ENCODE results near the gene RAB3C.

The RAB3C gene

DNA sequence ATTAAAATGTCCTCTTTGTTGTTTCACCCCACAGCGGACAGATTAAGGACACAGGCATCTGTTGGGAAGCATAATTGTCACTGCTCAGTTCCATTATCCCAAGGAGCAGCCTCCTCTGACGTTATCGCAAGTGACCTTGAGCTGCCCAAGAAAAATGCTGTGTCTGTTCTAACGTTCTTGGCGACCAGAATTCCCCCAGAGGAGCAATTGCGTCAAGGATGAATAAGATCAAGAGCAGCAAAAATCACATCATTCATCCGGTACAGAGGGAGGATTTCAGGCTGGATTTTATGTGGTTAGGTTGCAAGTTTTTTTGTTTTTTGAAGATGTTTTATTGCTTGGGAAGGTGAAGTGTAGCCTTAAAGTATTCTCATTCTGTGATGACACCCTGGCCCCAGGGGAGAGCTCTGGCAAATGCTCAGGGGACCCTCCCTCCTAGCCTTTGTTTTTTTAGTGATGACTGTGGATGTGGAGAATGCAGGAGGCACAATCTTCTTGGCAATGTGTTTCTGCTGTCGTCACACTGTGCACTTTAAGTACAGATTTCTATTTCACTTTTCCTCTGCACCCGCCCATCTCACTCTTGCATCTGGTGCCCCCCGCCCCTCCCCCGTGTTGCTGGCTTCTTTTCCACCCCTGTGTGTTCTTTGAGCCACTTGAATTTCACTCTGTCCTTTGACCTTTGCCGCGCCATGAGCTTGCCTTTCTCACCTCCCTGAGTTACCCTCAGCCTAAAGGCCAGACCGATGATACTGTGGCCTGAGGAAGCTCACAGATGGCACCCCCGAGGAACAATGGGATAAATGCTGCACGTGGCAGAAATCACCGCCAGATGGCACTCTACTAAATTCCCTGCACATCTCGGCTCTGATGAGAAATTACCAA lies 308.5 kb downstream of the RAB3C start:
- DNase-seq: peak; percentile 53

DNA sequence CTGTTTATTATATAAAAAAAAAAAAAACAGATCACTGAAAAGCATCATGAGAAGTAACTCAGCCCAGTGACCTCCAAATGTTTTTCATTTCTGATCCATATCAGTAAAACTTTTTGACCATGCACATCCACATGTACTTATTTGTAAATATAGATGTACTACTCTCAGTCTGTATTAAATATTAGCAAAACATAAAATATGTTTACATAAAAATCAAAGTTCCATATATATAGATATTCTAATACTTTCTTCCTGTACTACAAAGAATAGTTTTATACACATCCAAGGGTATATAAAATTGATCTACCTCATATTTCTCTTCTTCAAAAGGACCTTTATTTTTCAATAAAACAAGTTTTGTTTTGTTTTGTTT lies 309.1 kb downstream of the RAB3C start:
- DNase-seq: no peak

DNA sequence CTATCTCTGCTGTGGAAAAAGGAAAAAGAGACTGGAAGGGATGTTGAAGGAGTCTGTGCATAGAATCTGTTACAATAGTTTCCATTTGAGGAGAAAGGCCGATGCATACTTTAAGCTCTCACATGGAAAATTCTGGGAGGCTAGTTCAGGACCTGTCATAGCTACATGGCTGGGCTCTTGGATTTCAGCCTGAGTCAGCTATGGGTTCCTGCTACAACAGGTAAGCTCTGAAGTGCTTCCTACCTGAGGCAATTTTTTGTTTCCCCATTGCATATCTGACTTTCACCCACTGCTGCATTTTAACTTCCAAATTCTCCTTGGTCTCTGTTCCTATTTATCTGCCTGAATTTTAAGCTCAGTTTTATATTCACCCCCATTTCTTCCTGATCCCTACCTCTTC lies 310.7 kb downstream of the RAB3C start:
- DNase-seq: no peak

DNA sequence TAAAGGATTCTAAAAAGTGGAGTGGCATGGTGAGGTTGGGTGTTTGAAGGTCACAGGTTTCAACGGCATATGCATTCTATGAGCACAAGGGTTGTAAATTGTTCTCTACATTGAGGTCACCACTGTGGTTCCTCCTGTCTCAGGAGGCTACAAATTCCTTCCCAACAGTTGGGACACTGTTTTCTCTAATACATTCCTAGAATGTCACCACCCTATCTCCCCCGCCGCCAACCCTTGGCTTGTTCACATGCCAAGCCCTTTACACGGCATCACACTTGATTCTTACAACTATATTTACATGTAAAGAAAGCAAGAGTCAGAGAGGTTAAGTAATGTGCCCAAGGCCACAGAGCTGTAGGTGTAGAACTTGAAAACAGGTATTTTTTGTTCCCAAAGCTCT lies 315.1 kb downstream of the RAB3C start:
- no peak for DNase-seq

DNA sequence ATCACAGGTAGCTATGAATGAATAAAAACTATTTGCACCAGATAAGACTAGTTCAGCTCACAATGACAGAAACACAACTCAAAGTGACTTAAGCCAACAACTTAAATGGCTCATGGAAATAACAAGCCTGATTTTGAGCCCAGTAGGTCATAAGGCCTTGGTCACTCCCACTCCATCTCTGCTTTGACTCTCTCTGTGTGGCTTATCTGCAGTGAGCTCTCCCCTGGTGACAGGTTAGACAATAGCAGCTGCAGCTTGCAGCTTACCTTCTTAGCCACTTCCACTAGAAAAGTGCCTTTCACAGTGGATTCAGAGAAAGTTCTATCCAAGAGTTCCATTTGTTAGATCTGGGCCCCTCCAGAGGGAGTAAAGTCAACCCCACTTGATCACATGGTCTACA lies 315.7 kb downstream of the RAB3C start:
- DNase-seq: no peak

DNA sequence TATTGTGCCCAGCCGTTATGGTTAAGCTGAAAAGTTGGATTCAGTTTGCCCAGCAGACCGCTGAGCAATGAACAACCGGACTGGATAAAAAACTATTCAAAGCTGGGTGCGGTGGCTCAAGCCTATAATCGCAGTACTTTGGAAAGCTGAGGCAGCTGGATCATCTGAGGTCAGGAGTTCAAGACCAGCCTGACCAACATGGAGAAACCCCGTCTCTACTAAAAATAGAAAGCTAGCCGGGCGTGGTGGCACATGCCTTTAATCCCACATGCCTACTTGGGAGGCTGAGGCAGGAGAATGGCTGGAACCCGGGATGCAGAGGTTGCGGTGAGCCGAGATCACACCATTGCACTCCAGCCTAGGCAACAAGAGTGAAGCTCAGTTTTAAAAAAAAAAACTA lies 318.4 kb downstream of the RAB3C start:
- DNase-seq: no peak

DNA sequence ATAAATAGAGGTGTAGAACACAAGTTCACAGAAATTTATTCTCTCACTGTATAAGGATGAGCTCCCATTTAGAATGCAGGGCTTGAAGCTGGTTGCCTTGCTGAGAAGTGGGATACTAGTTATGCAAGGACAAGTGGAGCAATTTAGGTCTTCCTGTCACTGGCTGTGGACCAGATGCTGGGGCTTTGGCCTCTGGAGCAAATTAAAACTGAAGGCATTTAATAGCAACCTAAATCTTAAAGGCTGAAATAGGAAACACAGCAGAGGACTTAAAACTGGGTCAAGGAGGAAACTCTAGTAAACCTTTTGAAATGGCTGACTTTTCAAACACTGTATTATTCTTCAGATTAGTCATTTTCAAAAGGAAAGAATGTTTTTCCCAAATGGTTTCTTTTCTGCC lies 319.4 kb downstream of the RAB3C start:
- DNase-seq: no peak

DNA sequence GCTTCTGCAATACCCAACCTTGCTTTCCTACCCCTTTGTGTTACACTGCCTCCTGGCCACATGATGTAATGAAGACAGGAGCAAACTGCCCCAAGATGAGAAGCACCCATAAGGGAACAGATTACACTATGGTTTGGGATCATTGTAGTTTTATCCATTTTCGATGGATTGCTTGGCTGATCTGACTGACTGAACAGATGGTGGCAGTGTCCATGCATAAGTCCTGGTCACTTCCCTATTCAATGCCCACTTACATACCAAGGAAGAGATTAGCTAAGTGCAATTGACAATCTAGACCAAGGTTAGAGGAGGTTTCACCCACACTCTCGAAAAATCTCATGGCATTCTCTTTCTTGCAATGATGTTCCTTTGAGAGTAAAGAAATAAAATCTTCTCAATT lies 319.9 kb downstream of the RAB3C start:
- DNase-seq: no peak

DNA sequence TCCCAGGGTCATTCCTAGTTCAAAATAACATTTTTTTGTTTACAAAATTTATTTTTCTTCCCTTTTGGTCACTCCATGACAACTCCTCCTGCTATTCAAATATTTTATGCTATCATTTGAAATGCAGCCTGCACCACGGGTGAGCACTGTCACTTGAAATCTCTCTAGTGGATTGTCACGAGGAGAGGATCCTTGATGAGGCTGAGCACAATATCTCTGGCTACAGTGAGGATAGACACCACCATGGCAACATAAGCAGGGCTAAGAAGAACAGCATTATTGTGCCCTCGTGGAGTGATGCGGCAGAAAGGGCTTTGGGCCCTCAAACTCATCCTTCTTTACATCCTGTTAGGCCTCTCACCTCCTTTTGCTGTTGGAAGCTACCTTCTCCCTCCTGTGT lies 321.9 kb downstream of the RAB3C start:
- no peak for DNase-seq

DNA sequence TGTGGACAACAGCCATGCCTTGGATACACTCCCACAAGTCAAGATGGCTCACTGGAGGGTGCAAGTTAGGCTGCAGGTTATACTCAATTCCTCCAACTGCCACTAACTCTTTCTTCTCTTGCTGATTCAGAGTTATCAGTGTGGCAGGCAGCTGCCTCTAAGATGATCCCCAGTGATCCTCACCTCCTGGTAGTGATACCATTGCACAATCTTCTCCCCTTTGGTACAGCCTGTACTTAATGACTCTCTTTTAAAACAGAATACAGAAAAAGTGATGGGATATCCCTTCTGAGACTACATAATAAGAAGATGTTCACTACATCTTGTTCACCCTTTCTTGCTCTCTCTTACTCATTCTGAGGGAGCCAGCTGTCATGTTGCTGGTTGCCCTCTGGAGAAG lies 323.1 kb downstream of the RAB3C start:
- no peak for DNase-seq

Measured in NCI-H2029 treated with DMSO at 0.1 percent for 48 hours (cell line).